Omental fat pad (tissue), 4 donors: ENCODE data around the gene HMCN1. TPM values are rescaled to one million over a fixed set of nuclear protein-coding genes. Genes with fewer than 3 reads are reported as not detected.

Experiments used
- ATAC-seq: fragments of 150-250 bp; one replicate; pipeline ENCODE4 v1.9.1; 2016; ENCODE audit warnings: mild to moderate bottlenecking, moderate library complexity; ENCODE audit not compliant: low FRiP score
- DNase-seq: peaks from one replicate; pipeline ENCODE4 v3.0.0-alpha.2; 2019; ENCODE audit warnings: low spot score
- CTCF ChIP-seq, 3 donors: fragments of 450-650 bp; IDR thresholded peaks; one replicate each; pipeline ENCODE4 v1.5.1; 2016 to 2017; ENCODE audit warnings: antibody characterized with exemption in 3 of 3, mild to moderate bottlenecking in 3 of 3, moderate library complexity in 2 of 3
- total RNA-seq, 4 donors: library from RNA; depleted of rRNA; stranded (reverse); fragments of >200 nt; gene quantifications; one replicate each; pipeline ENCODE4 v1.1.0, GENCODE V29; 2016

The HMCN1 gene
- total RNA-seq, 4 donors from 2014 or later, result 5.2 to 45.9 (median 12.7) TPM

GRCh38 chr1:186122837-186123236, 388.6 kb downstream of the HMCN1 start:
- DNase-seq (no peak), ATAC-seq (no peak)

DNA sequence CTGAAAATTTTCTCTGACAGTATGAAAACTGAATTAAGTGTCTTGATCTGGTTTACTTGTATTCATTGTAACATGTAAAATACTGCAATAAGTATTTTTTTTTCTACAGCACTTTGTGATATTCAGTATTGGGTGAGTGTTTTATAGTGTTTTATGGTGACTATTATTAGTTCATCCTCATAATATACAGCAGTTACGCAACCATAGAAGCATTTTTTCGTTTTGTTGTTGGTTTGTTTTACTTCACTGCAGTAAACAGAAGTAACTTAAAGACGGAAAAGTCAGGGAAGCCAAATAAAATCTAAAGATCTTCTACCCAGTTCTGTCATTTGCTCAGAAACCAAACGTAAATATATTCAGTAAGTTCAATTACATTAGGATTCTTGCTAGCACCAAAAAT, 390.8 kb downstream of the HMCN1 start:
- DNase-seq, result no peak
- no peak for ATAC-seq
- no peak for TF ChIP-seq CTCF (IDR thresholded peaks at IDR 0.05)

More at GRCh38 chr1:186122837-186123236, 388.6 kb downstream of the HMCN1 start:
- no peak for TF ChIP-seq CTCF (IDR thresholded peaks at IDR 0.05)

- no peak for TF ChIP-seq CTCF (IDR thresholded peaks at IDR 0.05)
- DNase-seq (no peak), ATAC-seq (no peak)
These were observed 391.3 kb downstream of the HMCN1 start for GRCh38 chr1:186125511-186125910.

GRCh38 chr1:186129758-186130157, 395.6 kb downstream of the HMCN1 start:
- TF ChIP-seq CTCF (IDR thresholded peaks at IDR 0.05), result no peak
- ATAC-seq (no peak), DNase-seq (no peak)

- no peak for ATAC-seq
- TF ChIP-seq CTCF (IDR thresholded peaks at IDR 0.05), result no peak
These were observed 404.9 kb downstream of the HMCN1 start for GRCh38 chr1:186139115-186139514.

GRCh38 chr1:186139701-186140100, 405.5 kb downstream of the HMCN1 start:
- no peak for TF ChIP-seq CTCF (IDR thresholded peaks at IDR 0.05)
- ATAC-seq (no peak), DNase-seq (no peak)

More at GRCh38 chr1:186139115-186139514, 404.9 kb downstream of the HMCN1 start:
- no peak for DNase-seq

- TF ChIP-seq CTCF (IDR thresholded peaks at IDR 0.05), result no peak
- DNase-seq, result no peak
- no peak for ATAC-seq
These were observed 408.0 kb downstream of the HMCN1 start for GRCh38 chr1:186142159-186142558.
